ENCODE measurements around the gene BTBD10. TPM values are rescaled to one million over a fixed set of nuclear protein-coding genes. Genes with fewer than 3 reads are reported as not detected.

BTBD10 gene
- total and polyA plus RNA-seq, 2 of the 13 experiments (the other 11 are each of a cell fraction or from before 2014, with no cell fraction given): 9.8 to 26.6 TPM

GRCh38 chr11:13462901-13463778, at the start of gene BTBD10 (continued):
- peak; percentile 84 for TF ChIP-seq ZFY (CRISPR knock-in tag; IDR thresholded peaks at IDR 0.05)
- peak; percentile 39; the same call in 1 of the 2 replicates for TF ChIP-seq HMG20A (CRISPR knock-in tag; IDR thresholded peaks at IDR 0.05; ENCODE audit: borderline replicate concordance)
- peak; percentile 97 for TF ChIP-seq POLR2G (IDR thresholded peaks at IDR 0.05; ENCODE audit: low read depth, low read length)
- TF ChIP-seq LBX2 (CRISPR knock-in tag; IDR thresholded peaks at IDR 0.05; ENCODE audit: borderline replicate concordance): no peak; the same call in 1 of the 2 replicates
- peak; percentile 75; the same call in 1 of the 2 replicates for TF ChIP-seq YEATS4 (CRISPR knock-in tag; IDR thresholded peaks at IDR 0.05; ENCODE audit: borderline replicate concordance)
- peak; percentile 87; the same call in 1 of the 2 replicates for TF ChIP-seq THAP7 (CRISPR knock-in tag; IDR thresholded peaks at IDR 0.05)
- TF ChIP-seq ZNF512B (CRISPR knock-in tag; IDR thresholded peaks at IDR 0.05; ENCODE audit: borderline replicate concordance): 0 out of 2 replicates have a peak, but pooled peaks have one; percentile 47
- peak; percentile 90 for TF ChIP-seq ZNF792 (CRISPR knock-in tag; IDR thresholded peaks at IDR 0.05)
- 0 out of 2 replicates have a peak, but pooled peaks have one; percentile 26 for TF ChIP-seq ZNF564 (CRISPR knock-in tag; IDR thresholded peaks at IDR 0.05)
- no peak for TF ChIP-seq CREB3 (CRISPR knock-in tag; IDR thresholded peaks at IDR 0.05)
- peak; percentile 40; the same call in 1 of the 2 replicates for TF ChIP-seq SAFB2 (CRISPR knock-in tag; IDR thresholded peaks at IDR 0.05; ENCODE audit: borderline replicate concordance, low read depth)
- TF ChIP-seq MYPOP (CRISPR knock-in tag; IDR thresholded peaks at IDR 0.05): peak; percentile 75; the same call in 1 of the 2 replicates
- peak; percentile 91; the same call in 1 of the 2 replicates for TF ChIP-seq ZGPAT (CRISPR knock-in tag; IDR thresholded peaks at IDR 0.05)
- peak; percentile 55; the same call in 1 of the 2 replicates for TF ChIP-seq ZNF333 (CRISPR knock-in tag; IDR thresholded peaks at IDR 0.05; ENCODE audit: borderline replicate concordance)
- peak; percentile 92 for TF ChIP-seq MXI1 (IDR thresholded peaks at IDR 0.05; ENCODE audit: borderline replicate concordance, low read depth, low read length)
- TF ChIP-seq TAF1 (CRISPR knock-in tag; IDR thresholded peaks at IDR 0.05): peak; percentile 84
- 0 out of 2 replicates have a peak, but pooled peaks have one; percentile 41 for TF ChIP-seq ZNF766 (CRISPR knock-in tag; IDR thresholded peaks at IDR 0.05; ENCODE audit: borderline replicate concordance)
- TF ChIP-seq CHD2 (IDR thresholded peaks at IDR 0.05; ENCODE audit: low read depth, low read length): peak; percentile 100
- no peak; the same call in 1 of the 2 replicates for TF ChIP-seq ZNF232 (CRISPR knock-in tag; IDR thresholded peaks at IDR 0.05; ENCODE audit: borderline replicate concordance)
- TF ChIP-seq MAX (IDR thresholded peaks at IDR 0.05): peak; percentile 79

Measured in HepG2 (cell line).